ENCODE measurements around the gene TPSB2.
"Not testable (repeated sequence)": the region's sequence is repeated elsewhere in the genome, so short reads cannot be mapped to it uniquely, and the experiment has no call there.

TPSB2 gene

DNA sequence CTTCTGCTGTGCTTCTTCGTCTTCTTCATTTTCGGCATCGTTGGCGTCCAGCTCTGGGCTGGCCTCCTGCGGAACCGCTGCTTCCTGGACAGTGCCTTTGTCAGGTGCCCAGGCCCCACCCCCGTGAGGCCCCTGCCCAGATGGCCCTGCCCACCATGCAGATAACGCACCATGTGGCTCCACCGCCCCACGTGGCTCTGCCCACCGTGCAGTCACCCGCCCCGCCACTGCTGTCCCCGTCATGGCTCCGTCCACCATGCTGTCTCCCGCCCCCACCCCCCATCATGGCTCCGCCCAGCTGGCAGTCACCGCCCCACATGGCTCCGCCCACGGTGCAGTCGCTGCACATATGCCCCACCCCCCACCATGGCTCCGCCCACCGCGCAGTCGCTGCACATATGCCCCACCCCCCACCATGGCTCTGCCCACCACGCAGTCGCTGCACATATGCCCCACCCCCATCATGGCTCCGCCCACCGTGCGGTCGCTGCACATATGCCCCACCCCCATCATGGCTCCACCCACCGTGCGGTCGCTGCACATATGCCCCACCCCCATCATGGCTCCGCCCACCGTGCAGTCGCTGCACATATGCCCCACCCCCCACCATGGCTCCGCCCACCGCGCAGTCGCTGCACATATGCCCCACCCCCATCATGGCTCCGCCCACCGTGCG, 31.2 kb downstream of the TPSB2 start:
- not testable (repeated sequence) for DNase-seq

DNA sequence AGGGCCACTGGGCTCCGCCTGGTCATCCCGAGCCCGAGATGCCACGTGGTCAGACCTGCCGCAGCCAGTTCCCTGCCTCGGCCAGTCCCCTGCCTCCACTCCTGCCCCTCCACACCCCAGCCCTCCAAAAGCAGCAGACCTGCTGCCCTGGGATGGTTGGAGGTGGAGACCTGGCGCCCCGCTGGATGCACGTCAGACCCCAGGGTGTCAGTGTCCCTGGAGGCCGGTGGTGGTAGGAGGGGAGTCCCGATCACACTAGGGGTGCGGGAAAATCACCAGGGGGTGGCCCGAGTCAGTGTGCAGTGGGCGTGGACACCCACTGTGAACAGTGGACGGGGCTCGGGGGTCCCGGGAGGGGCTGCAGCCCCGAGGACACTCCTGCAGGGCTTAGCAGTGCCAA, 31.8 kb downstream of the TPSB2 start:
- DNase-seq: no peak

DNA sequence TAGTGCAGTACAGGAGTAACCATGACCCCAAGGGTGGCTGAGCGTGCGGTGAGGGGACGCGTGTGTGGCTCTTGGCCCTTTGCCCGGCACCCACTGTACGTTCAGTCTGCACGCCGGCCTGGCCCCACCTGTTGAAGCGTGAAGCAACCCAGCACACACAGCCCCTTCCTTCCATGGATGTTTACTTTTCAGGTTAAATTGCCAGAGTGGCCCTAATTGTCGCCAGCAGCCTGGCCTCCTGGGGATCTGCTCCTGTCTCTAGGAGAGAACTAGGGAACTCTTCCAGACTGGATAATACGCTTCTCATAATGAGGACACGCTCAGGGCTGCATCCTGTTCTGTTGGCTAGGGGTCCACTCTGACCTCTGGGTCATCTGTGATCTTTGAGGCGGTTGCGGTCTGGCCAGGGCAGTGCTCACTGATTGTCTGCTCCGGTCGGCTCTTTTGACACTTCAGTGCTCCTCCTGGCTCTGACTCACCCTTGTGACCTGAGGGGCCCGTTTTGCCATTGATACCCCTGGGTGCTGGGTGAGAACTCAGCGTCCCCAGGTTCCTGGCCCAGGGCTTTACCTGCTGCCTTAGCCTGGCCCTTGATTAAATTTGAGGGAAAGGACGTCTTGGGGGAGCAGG, 32.6 kb downstream of the TPSB2 start:
- DNase-seq: no peak

DNA sequence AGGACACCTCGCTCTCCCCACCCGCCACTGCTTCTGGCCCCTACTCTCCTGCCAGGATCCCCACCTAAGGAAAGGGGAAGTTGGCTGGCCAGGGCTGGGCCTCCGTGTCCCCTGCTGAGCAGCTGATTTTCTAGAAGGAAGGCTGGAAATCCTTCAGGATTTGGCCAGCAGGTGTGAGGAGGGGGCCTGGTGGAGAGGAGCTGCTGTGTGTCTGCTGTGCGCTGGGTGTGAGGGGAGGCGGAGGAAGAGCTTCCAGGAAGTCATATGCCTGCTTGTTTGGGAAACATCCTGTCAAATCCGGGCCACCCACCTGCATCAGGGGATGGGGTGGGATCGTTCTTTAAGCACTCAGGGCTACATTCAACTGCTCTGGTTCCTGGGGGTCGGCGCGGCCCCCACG, 33.5 kb downstream of the TPSB2 start:
- no peak for DNase-seq

DNA sequence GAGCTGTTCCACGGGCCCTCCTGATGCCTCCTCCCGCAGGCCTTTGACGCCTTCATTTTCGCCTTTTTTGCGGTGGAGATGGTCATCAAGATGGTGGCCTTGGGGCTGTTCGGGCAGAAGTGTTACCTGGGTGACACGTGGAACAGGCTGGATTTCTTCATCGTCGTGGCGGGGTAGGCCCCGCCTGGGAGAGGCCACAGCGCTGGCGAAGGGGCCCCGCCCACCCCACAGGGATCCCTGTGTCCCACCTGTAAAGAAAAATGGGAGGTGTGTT, 34.7 kb downstream of the TPSB2 start:
- DNase-seq: no peak

DNA sequence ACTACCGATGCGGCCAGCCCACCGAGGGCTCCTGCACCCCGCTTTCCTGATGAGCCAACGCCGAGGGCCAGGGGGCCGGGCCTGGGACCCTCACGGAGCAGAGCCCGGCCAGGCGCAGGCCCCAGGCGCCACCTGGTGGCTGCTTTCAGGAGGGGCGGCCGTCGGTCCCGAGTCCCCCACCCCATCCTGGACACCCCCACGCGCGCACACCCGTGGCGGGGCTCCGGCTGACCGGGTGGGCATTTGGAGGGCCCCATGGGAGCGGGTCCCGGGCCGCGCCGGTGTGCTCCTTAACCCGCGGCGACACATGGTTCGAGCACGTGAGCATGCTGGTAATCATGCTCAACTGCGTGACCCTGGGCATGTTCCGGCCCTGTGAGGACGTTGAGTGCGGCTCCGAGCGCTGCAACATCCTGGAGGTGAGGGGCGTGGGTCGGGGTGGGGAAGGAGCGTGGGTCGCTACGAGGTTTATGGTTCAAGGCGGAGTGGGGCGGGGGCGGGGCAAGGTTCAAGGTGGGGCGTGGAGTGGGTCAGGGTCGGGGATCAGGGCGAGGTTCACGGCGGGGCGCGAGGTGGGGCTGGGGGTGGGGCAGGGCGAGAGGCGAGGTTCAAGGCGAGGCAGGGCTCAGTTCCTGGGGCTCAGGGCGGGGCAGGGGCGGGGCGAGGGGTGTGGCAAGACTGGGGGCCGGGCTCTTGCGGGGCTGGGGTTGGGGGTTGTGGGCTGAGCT, 35.2 kb downstream of the TPSB2 start:
- no peak for DNase-seq

DNA sequence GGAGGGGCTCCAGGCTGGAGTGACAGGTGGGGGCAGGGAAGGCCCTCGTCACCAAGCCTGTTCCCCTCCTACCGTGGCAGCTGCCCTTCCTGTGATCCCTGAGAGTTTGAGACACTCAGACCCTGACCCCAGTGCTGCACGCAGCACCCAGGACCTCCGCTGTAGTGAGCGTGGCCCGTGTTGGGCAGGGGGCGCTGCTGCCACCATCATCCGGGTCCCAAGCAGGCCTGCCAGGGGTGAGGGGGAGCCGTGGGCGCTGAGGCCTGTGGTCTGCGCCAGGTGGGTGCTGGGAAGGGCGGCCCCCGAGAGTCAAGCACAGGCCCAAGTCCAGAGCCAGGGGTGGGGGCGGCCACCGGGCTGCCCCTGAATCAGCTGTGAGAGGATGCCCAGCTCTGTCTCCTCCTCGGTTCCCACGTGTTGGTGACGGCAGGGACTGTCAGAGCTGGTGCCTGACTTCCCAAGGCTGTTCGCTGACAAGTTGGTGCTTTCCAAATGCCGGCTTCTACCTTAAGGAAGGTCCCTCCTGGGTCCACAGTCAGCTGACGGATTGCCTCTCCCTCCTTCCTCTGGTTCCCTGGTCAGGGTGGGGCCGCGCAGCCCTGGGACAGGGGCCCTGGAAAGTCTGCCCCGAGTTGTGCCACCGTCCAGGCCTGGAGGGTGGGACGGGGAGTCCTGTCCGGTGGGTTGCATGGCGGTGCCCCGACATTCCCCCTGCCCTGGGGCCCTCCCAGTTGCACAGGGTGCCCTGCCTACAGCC, 36.0 kb downstream of the TPSB2 start:
- DNase-seq: no peak

DNA sequence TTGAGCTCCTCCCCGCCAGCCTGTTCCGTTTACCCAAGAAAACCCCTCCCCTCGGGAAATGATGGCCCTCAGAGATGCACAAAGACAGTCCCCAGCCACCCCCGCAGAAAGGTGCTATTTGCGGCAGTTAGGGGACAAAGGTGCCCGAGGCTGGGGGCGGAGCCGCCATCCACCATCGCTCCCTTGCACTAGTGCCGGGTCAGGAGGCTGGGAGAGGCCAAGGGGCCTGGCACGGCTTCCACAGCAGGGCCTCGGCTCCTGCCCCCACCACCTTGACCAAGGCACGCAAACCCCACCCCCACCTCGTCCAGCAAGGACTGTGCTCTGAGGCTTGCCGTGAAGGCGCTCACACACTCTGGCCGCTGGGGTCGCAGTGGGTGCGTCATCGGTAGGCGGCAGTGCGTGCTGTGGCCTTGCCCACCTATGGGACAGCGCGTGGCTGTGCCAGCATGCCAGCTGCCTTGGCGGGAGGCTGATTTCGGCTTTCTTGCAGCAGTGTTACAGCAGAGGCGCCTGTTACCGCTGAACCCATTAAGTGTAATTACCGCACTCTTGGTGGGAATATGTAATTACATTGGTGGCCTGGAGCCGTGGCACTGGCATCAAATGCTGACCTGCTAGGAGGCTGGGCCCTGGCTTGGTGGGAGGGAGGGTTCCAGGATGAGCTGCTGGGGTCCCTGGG, 36.7 kb downstream of the TPSB2 start:
- no peak for DNase-seq

DNA sequence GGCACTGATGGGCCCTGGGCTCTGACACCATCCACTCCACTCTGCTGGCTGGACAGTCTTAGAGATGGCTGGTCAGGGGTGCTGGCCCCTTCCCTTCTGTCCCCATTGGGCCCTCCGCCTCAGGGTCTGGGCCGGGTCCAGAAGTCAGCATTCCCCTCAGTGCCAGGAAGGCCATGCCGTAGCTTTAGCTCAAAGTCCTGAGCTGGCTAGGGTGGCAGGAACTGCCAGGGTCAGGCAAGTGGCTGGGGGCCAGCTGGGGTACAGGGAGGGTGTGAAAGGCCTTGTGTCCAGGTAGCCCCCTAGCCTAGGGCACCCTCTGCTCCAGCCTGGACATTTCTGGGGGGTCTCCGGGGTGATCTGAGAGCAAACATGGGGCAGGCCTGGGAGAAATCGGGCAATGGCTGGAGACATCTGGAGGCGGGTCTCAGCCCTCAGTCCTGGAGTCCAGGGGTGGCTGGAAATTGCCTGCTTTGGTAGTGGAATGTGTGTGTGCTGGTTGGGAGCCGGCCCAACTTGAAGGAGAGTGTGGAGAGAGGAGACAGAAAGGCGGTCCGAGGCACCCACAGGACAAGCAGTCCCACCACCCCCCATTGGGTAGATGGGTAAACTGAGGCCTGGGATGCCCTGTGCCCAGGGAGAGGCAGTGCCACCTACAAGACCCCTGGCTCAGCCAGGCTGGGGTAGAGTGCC, 37.5 kb downstream of the TPSB2 start:
- DNase-seq: no peak

DNA sequence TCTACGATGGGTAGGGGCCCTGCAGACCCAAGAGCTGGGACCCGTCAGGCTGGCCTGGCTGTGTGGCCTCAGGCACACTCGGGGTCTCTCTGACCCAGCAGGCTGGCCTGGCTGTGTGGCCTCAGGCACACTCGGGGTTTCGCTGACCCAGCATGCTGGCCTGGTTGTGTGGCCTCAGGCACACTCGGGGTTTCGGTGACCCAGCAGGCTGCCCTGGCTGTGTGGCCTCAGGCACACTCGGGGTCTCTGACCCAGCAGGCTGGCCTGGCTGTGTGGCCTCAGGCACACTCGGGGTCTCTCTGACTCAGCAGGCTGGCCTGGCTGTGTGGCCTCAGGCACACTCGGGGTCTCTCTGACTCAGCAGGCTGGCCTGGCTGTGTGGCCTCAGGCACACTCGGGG, 39.2 kb downstream of the TPSB2 start:
- not testable (repeated sequence) for DNase-seq

DNA sequence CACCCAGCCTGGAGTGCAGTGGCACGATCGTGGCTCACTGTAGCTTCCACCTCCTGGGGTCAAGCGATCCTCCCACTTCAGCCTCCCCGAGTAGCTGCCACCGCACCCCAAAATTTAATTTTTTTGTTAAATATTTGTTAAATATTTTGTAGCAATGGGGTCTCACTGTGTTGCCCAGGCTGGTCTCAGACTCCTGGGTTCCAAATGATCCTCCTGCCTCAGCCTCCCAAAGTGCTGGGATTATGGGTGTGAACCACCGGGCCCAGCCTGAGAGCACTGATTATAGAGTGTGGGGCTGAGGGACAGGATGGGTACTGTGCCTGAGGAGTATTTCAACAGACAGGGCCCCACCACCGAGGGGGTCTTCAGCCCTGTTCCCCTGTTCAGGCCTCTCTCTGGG, 40.5 kb downstream of the TPSB2 start:
- DNase-seq: no peak

DNA sequence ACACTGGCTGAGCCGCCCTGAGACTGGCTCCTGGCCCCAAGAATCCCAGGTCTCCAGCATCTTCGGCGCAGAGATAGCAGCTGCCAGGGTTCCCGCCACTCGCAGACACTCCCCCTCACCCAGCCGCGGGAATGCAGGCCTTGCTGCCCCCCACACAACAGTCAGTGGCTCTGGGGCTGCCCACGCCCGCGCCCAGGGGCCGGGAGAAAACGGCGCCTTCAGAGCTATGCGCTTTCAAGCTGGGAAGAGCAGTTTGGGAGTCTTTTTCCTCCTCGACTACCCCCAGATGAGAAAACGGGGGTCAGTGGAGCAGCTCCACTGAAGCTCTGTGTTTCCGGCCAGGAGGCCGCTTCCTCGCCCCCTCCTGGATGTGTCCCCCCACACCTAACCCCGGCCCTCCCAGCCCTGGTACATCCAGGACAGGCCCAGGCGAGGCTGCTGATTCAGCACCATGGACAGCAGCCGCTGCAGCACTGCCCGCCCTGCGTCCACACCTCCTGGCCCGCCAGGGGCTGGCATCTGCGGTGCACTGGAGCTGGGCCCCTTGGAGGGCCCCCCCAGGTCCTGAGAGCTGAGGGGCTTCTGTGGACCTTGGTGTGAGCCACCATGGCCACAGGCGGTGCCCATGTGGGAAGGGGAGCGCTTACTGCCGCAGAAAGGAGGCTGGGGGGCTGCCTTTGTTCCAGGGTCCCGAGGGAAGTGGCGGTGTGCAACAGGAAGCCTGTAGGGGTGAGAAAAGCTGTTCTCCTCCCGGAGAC, 41.4 kb downstream of the TPSB2 start:
- DNase-seq: no peak

DNA sequence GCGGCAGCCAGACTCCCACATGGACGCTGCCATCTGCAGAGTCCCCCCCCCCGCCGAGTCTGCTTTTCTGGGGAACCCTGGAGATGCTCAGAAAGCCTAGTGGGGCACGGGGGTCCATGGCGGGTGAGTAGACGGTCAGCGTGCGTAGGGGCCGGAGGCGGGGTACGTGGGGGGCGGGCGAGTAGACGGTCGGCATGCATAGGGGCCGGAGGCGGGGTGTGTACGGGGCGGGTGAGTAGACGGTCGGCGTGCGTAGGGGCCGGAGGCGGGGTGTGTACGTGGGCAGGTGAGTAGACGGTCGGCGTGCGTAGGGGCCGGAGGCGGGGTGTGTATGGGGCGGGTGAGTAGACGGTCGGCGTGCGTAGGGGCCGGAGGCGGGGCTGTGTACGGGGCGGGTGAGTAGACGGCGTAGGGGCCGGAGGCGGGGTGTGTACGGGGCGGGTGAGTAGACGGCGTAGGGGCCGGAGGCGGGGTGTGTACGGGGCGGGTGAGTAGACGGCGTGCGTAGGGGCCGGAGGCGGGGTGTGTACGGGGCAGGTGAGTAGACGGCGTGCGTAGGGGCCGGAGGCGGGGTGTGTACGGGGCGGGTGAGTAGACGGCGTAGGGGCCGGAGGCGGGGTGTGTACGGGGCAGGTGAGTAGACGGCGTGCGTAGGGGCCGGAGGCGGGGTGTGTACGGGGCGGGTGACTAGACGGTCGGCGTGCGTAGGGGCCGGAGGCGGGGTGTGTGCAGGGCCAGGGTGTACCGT, 44.4 kb downstream of the TPSB2 start:
- not testable (repeated sequence) for DNase-seq

DNA sequence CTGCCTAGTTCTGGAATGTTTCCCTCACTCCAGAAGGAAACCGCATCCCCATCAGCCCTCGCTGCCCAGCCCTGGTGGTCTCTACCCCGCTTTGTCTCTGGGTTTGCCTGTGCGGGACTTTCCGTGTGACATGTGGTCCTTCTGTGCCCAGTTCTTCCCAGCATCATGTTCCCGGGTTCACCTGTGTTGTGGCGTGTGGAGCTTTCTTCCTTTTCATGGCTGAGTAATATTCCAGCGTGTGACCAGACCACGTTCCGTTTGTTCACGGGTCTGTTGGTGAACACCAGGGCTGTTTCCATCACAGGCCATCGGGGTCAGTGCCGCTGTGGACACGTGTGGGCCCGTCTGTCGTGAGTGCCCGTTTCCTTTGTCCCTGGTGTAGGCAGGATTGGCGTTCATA, 45.0 kb downstream of the TPSB2 start:
- no peak for DNase-seq

DNA sequence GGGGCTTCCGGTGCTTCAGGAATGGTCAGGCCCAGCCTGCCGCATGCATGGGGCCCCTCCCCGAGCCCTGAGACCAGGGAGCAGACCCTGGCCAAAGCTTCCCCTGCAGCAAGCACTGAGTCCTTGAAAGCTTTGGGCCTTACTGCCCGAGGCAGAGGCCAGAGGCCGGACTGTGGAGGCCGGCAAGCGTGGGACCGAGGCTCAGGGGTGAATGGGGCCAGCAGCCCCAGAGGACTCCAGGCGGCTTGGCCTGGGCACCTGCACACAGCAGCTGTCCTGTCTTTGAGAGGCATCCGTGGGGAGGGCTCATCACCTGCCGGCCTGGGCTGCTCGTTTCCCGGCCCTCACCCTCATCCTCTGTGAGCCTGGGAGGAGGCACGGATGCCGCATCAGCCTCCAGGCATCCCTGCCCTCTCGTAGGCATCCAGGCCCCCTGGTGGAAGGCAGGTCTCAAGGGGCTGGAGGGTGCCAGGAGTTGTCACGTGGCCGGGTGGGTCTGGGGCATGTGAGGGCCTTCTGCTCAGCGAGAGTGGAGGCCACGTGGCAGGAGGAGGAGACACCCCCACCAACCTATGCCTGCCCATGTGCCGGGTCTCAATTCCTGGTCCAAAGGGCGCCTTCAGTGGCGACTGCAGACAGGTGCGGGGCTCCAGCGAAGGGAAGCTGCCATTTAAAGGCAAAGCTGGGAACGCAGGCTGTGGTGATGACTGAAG, 45.7 kb downstream of the TPSB2 start:
- no peak for DNase-seq

DNA sequence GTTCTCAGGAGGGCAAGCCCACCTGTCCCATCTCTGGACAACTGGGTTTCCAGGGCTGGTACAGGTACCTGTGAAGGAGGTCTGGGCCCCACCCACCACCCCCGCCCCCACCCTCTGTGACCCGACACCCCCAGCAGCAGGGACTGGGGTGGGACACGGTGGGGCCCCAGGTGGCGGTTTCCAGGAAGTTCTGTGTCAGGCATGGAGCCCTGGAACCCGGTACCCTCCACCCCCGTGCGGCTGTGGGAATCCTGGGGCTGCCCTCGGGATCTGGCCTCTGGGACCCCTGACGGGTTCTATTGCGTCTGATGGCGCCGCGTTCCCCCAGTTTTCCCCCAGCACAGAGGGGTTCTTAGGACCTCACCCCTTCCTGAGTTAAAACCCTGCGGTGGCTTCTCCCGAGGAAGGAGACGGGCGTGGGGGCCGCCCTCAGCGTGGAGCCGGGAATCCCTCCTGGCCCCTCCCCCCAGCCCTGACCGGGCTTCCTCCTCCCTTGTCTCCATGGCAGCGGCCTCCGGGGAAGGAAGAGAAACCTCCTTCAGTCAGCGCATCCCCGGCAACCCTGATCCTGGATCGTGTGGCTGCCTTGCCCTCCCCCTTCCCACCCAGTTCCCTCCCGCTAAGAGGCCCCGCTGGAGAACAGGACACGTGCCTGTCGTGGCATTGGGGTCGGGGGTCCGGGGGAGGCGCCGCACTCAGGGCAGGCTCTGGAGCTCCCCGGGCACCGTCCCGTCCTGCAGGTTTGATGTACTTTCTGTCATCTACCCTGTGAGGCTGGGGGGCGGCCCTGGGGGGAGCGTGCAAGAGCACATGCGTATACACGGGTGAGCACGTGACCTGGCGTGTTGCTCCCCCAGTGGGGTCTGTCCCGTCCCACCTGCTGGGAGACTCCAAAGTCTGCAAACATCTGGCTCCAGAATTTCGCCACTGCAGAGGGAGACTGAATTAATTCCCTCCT, 46.8 kb downstream of the TPSB2 start:
- no peak for DNase-seq

DNA sequence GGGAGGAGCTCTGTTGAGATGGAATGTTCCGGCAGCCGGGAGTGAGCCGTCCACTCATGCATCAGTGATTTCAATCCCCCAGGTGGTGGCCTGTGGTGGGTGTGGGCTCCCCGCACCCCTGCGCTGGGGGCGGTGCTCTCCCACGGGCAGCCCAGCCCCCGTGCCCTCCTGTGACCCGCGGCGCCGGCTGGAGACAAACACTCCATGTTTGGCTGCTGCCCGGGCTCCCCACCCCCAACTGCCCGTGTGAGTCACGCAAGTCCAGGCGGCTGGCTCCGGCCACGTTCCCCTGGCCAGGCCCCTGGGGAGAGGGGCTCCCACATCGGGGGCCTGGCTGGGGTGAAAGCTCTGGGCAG, 47.7 kb downstream of the TPSB2 start:
- no peak for DNase-seq

DNA sequence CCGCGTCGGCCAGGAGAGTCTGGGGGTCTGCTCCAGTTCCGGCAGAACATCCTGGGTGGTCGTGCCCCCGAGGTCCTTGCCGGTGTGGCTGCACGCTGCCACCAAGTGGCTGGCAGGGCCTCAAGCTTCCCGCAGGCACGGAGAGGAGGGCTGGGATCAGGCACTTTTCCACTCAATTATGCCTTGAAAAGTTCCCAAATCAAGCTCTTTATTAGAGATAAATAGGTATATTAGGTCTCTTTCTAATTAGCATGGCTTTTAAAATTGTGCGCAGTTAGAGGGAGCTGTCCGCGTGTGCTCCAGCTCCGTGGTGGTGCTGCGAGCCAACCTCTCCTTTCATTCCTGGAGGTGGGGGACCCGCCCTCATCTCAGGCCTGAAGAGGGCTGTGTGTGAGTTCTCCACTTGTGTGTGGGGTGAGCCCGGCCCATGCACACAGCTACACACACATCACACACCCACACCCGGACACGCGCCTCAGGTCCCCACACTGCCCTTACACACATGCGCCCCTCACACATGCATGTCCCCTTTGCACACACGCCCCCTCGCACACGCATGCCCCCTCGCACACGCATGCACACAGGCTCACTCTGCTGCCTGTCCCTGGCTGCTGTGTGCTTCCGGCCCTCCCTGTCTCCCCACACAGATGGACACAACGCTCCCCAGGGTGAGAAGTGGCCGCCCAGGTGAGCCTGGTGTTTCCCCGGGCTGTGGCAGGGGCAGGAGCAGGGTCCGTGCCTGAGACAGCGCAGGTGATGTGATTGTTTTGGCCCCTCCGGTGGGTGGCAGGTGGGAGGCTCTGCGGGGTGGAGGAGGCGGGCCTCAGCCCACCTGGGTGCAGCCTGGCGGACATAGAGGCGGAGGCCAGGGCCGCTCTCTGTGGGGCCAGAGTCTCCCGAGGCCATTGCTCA, 48.3 kb downstream of the TPSB2 start:
- no peak for DNase-seq
